Left ventricle myocardium inferior (tissue), 1 donor: ENCODE results near the gene GAK. TPM values are rescaled to one million over a fixed set of nuclear protein-coding genes. Genes with fewer than 3 reads are reported as not detected.

Experiments
- DNase-seq: peaks from one replicate; pipeline ENCODE4 v3.0.0-alpha.2; 2020
- H3K27ac ChIP-seq: fragments of 200-600 bp; replicated peaks from 2 replicates; pipeline ENCODE4 v1.8.0; 2021
- H3K27me3 ChIP-seq: fragments of 200-600 bp; 2 replicates; pipeline ENCODE4 v1.8.0; 2021; ENCODE audit warnings: low read depth
- H3K36me3 ChIP-seq: fragments of 200-600 bp; 2 replicates; pipeline ENCODE4 v1.8.0; 2021
- H3K4me1 ChIP-seq: fragments of 200-600 bp; 2 replicates; pipeline ENCODE4 v1.8.0; 2021
- H3K4me3 ChIP-seq: fragments of 200-600 bp; 2 replicates; pipeline ENCODE4 v1.8.0; 2021; ENCODE audit warnings: mild to moderate bottlenecking, moderate library complexity
- H3K9me3 ChIP-seq: fragments of 200-600 bp; replicated peaks from 2 replicates; pipeline ENCODE4 v1.8.0; 2021
- intact Hi-C: fragments of 100-400 bp; cut with micrococcal nuclease; formaldehyde crosslinking; loops from one replicate; pipeline ENCODE4 v1.11.0; 2022
- total RNA-seq: library from RNA; stranded (reverse); fragmentation: NEBNext Ultra II Directional; extraction: Animal tissue kit (Norgen Biotek cat#: 25700); gene quantifications from one replicate; pipeline ENCODE4 v1.2.1, GENCODE V29; 2021
- TF ChIP-seq, protein P1 (sequence below): fragments of 200-600 bp; IDR thresholded peaks from 2 replicates; pipeline ENCODE4 v1.8.0; 2021; ENCODE audit warnings: antibody characterized with exemption, mild to moderate bottlenecking, borderline replicate concordance
- donor health status: DM: no; HTN: yes; CAD: no; lungs with severe emphysema.

GAK gene
- total RNA-seq, 1 donor from 2014 or later = 25.1 TPM

GRCh38 chr4:850323-850945 lies 81.7 kb downstream of the GAK start:
- Histone ChIP-seq H3K27me3 (no peaks in the 10 kb centered on the region), H3K27ac (no peak overlapping the region), H3K36me3 (peaks cover 61% of the 10 kb centered on the region), H3K4me1 (no peaks in the 10 kb centered on the region), H3K4me3 (no peak overlapping the region), H3K9me3 (no peaks in the 10 kb centered on the region)
- TF ChIP-seq, protein P1, sequence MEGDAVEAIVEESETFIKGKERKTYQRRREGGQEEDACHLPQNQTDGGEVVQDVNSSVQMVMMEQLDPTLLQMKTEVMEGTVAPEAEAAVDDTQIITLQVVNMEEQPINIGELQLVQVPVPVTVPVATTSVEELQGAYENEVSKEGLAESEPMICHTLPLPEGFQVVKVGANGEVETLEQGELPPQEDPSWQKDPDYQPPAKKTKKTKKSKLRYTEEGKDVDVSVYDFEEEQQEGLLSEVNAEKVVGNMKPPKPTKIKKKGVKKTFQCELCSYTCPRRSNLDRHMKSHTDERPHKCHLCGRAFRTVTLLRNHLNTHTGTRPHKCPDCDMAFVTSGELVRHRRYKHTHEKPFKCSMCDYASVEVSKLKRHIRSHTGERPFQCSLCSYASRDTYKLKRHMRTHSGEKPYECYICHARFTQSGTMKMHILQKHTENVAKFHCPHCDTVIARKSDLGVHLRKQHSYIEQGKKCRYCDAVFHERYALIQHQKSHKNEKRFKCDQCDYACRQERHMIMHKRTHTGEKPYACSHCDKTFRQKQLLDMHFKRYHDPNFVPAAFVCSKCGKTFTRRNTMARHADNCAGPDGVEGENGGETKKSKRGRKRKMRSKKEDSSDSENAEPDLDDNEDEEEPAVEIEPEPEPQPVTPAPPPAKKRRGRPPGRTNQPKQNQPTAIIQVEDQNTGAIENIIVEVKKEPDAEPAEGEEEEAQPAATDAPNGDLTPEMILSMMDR = no peak
- intact Hi-C loops = no loop called here
- no peak for DNase-seq

DNA sequence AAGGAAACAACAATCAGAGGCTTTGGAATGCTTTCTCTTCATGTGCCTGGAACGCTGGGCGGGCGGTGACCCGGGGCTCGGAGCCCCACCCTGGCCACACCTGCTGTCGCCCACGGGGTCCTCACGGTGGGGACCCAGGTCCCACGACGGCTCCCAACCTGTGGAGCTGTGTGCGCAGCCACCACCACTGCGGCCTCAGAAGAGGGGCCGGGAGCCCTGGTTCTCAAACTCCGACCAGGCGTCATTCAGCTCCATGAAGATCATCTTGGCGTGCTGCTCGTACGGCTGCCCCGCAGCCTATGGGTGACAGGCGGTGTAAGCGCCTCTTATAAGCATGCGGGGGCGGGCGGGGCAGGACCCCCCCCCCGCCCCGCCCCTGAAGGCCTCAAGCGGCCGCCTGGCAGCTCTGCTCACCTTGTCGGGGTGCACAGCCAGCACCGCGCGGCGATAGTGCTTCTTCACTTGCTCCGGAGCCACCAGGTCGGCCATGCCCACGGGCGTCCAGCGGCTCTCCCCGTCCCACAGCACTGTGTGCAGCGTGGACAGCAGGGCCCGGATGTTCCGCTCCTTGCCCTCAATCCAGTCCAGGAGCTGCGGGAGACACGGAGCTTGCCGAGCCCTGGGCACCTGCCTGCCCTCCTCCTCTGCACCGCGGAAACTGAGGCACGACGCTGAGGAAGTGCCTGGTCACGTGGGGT lies 82.5 kb downstream of the GAK start:
- H3K4me1 ChIP-seq = no peaks in the 10 kb centered on the region
- H3K27me3 ChIP-seq = no peaks in the 10 kb centered on the region
- H3K27ac ChIP-seq = no peak overlapping the region
- H3K36me3 ChIP-seq = peaks cover 53% of the 10 kb centered on the region
- DNase-seq = no peak
- TF ChIP-seq, protein P1 = no peak
- no peaks in the 10 kb centered on the region for H3K9me3 ChIP-seq
- intact Hi-C loops = no loop called here
- no peak overlapping the region for H3K4me3 ChIP-seq

DNA sequence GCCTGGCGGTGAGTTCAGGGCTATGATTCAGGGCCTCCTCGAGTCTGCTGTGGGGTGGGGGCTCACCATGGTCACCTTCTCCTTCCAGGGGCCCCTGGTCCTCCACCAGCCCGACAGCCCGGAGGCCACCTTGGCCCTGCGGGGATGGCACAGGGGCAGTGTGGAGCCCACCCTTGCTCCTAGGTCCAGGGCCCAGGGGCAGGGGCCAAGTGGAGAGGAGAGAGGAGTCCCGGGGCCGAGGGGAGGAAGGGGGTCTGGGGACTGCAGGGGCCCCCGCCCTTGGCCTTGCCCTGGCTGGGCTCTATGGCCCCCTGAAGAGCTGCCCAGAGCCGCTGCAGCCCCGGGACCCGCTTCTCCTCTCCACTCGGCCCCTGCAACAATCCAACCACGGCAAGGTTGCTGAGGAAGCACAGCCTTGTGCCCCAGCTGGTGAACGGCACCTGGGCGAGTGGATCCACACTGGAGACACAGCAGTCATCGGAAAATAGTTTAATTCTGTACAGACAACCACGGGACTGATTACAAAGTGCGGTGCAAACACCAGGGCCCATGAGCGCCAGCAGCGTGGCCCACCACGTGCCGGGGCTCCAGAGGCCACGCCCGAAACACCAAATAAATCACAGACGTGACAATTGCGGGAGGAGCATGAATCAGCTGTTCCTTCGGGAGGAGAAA lies 83.2 kb downstream of the GAK start:
- intact Hi-C loops = no loop called here
- H3K36me3 ChIP-seq = peaks cover 49% of the 10 kb centered on the region
- H3K4me3 ChIP-seq = no peak overlapping the region

GRCh38 chr4:848307-848691 lies 83.8 kb downstream of the GAK start:
- H3K27ac ChIP-seq = no peak overlapping the region
- no peak overlapping the region for H3K4me3 ChIP-seq
- no peaks in the 10 kb centered on the region for H3K9me3 ChIP-seq
- DNase-seq = no peak
- peaks cover 49% of the 10 kb centered on the region for H3K36me3 ChIP-seq
- intact Hi-C loops = no loop called here
- no peaks in the 10 kb centered on the region for H3K4me1 ChIP-seq
- TF ChIP-seq, protein P1 = no peak
- no peaks in the 10 kb centered on the region for H3K27me3 ChIP-seq

More for the DNA sequence above, 83.2 kb downstream of the GAK start:
- H3K27me3 ChIP-seq = no peaks in the 10 kb centered on the region
- TF ChIP-seq, protein P1 = no peak
- no peak overlapping the region for H3K27ac ChIP-seq
- no peaks in the 10 kb centered on the region for H3K4me1 ChIP-seq
- no peaks in the 10 kb centered on the region for H3K9me3 ChIP-seq
- no peak for DNase-seq

DNA sequence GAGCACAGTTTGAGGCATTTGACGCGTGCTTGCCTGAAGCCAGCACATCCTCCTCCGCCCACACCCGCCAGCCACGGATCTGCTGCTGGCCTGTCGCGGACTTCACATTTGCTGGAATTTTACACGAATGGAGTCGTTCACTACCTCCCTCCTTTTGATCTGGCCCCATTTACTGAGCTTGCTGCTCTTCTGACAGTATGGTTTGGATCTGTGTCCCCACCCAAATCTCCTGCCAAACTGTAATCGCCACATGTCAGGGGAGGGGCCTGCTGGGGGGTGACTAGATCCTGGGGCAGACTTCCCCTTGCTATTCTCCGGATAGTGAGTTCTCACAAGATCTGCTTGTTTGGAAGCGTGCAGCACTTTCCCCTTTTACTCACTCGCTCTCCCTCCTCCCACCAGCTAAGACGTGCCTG lies 86.3 kb downstream of the GAK start:
- H3K27me3 ChIP-seq = no peaks in the 10 kb centered on the region
- no peak for DNase-seq
- peaks cover 26% of the 10 kb centered on the region for H3K36me3 ChIP-seq
- peaks cover 4% of the 10 kb centered on the region for H3K9me3 ChIP-seq
- no peaks in the 10 kb centered on the region for H3K4me1 ChIP-seq
- no peak overlapping the region for H3K27ac ChIP-seq
- H3K4me3 ChIP-seq = no peak overlapping the region
- TF ChIP-seq, protein P1 = no peak
- intact Hi-C loops = no loop called here
